ENCODE data around the gene DOK1. TPM values are rescaled to one million over a fixed set of nuclear protein-coding genes. Genes with fewer than 3 reads are reported as not detected.

Gene DOK1
- total RNA-seq, 1 experiment from 2014 or later, result 2.1 TPM

DNA sequence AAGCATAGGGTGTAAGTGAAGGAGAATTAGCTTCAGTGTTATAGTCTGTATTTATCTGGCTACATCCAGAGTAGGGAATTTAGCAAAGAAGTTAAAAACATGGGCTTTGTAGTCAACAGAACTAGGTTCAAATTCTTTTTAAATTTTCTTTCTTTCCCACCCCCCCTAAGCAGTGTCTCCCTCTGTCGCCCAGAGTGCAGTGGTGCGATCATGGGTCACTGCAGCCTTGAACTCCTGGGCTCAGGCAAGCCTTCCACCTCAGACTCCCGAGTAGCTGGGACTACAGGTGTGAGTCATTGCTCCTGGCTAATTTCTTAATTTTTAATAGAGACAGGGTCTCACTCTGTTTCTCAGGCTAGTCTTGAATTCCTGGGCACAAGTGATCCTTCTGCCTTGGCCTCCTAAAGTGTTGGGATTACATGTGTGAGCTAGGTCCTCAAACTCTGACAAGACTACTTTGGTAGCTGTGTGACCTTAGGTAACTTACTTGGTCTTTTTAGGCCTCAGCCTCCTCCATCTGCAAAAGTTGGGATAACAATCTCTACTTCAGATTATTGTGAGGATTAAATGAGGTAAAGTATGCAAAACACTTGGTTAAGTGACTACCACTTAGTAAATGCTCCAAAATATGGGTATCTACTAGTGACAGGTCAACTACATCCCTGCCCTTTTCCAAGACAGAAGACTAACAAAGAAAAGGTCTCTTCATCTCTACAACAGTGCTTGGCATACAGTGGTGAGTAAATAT is 17.8 kb downstream of the DOK1 start:
- DNase-seq, result no peak
- TF ChIP-seq, protein P1, sequence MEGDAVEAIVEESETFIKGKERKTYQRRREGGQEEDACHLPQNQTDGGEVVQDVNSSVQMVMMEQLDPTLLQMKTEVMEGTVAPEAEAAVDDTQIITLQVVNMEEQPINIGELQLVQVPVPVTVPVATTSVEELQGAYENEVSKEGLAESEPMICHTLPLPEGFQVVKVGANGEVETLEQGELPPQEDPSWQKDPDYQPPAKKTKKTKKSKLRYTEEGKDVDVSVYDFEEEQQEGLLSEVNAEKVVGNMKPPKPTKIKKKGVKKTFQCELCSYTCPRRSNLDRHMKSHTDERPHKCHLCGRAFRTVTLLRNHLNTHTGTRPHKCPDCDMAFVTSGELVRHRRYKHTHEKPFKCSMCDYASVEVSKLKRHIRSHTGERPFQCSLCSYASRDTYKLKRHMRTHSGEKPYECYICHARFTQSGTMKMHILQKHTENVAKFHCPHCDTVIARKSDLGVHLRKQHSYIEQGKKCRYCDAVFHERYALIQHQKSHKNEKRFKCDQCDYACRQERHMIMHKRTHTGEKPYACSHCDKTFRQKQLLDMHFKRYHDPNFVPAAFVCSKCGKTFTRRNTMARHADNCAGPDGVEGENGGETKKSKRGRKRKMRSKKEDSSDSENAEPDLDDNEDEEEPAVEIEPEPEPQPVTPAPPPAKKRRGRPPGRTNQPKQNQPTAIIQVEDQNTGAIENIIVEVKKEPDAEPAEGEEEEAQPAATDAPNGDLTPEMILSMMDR (IDR thresholded peaks at IDR 0.05; ENCODE audit: unreplicated experiment), result no peak
- peaks cover 27% of the 10 kb centered on the region for H3K27me3 Mint-ChIP-seq (ENCODE audit: unreplicated experiment)
- no TSS peak for BruUV-seq (replicated peaks)
- no peaks in the 10 kb centered on the region for H3K36me3 Mint-ChIP-seq (ENCODE audit: insufficient read depth, unreplicated experiment)
- H3K27ac Mint-ChIP-seq (ENCODE audit: unreplicated experiment), result no peak overlapping the region
- intact Hi-C loops (cut with micrococcal nuclease; ENCODE audit: unreplicated experiment), result no loop called here
- CTCF ChIA-PET, result no interaction called here
- H3K4me1 Mint-ChIP-seq (ENCODE audit: low read depth, unreplicated experiment), result peaks cover 8% of the 10 kb centered on the region
- no peaks in the 10 kb centered on the region for H3K9me3 Mint-ChIP-seq (ENCODE audit: low read depth, unreplicated experiment)
- H3K4me3 Mint-ChIP-seq (ENCODE audit: low read depth, unreplicated experiment), result no peak overlapping the region

DNA sequence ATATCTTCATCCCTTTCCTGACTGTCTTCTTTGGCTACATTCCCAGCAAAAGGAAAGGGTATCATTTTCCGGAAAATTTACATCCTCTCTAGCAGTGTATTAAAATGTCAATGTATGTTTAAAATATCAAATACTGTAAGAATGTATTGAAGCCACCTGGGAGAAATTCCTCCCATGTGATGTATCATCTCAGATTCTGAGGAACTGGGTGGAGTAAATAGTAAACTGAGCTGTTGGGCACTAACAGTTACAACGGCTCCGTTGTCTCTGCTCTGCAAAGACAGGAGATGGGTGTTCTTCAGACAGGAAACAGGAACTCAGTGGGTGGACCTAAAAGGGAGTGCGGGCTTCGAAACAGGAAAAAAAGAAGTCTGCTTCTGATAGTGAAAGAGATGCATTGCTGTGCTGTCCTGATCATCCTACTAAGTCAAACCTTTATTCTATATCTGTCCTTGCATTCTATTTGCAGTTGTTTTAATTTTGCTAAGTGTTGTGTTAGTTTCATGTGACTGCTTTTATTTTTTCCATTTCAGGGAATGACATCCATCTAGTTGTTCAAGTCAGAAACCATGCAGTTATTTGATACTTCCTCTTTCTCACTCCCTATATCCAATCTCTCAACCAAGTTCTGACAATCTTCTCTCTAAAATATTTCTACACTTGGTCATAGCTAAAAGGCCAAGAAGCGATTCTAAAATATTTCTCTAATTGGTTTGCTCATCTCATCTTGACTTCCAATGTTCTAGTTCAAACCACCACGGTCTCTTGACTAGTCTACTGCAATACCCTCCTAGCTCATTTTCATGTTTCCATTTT is 19.4 kb downstream of the DOK1 start:
- H3K27me3 Mint-ChIP-seq (ENCODE audit: unreplicated experiment), result peaks cover 13% of the 10 kb centered on the region
- H3K9me3 Mint-ChIP-seq (ENCODE audit: low read depth, unreplicated experiment), result no peaks in the 10 kb centered on the region
- intact Hi-C loops (cut with micrococcal nuclease; ENCODE audit: unreplicated experiment), result no loop called here
- peaks cover 8% of the 10 kb centered on the region for H3K4me1 Mint-ChIP-seq (ENCODE audit: low read depth, unreplicated experiment)
- H3K27ac Mint-ChIP-seq (ENCODE audit: unreplicated experiment), result no peak overlapping the region
- no peak overlapping the region for H3K4me3 Mint-ChIP-seq (ENCODE audit: low read depth, unreplicated experiment)
- TF ChIP-seq, protein P1 (IDR thresholded peaks at IDR 0.05; ENCODE audit: unreplicated experiment), result no peak
- no TSS peak for BruUV-seq (replicated peaks)
- H3K36me3 Mint-ChIP-seq (ENCODE audit: insufficient read depth, unreplicated experiment), result no peaks in the 10 kb centered on the region
- CTCF ChIA-PET, result interaction anchor here (1.0 kb wide), 1 partner anchor 9 kb away, joined by 3 read pairs; no protein-coding TSS in a partner anchor
- no peak for DNase-seq

DNA sequence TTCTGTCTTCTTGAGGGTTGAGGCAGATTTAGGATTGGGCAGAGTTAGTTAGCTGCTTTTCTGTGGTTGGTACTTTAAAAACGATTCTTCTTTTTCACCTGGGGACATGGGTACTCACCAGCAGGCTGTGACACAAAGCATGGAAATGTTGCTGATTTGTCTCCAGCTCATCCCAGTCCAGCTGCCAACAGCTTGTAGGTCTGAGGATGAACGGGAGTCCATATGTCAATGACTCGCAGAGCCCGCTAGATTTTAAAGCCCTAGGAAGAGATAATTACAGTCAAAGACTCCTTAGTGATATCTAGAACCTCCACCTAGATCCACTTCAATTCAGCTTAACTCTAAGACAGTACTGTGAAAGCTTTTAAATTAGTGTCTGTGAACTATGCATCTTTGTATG is 20.8 kb downstream of the DOK1 start:
- CTCF ChIA-PET, result interaction anchor here (0.5 kb wide), 1 partner anchor 91 kb away, joined by 3 read pairs; no protein-coding TSS in a partner anchor
- peaks cover 13% of the 10 kb centered on the region for H3K27me3 Mint-ChIP-seq (ENCODE audit: unreplicated experiment)
- no peak overlapping the region for H3K4me3 Mint-ChIP-seq (ENCODE audit: low read depth, unreplicated experiment)
- TF ChIP-seq, protein P1 (IDR thresholded peaks at IDR 0.05; ENCODE audit: unreplicated experiment), result no peak
- intact Hi-C loops (cut with micrococcal nuclease; ENCODE audit: unreplicated experiment), result no loop called here
- no peak overlapping the region for H3K27ac Mint-ChIP-seq (ENCODE audit: unreplicated experiment)
- H3K9me3 Mint-ChIP-seq (ENCODE audit: low read depth, unreplicated experiment), result no peaks in the 10 kb centered on the region
- H3K4me1 Mint-ChIP-seq (ENCODE audit: low read depth, unreplicated experiment), result peaks cover 8% of the 10 kb centered on the region
- BruUV-seq (replicated peaks), result no TSS peak
- no peak for DNase-seq
- no peaks in the 10 kb centered on the region for H3K36me3 Mint-ChIP-seq (ENCODE audit: insufficient read depth, unreplicated experiment)

DNA sequence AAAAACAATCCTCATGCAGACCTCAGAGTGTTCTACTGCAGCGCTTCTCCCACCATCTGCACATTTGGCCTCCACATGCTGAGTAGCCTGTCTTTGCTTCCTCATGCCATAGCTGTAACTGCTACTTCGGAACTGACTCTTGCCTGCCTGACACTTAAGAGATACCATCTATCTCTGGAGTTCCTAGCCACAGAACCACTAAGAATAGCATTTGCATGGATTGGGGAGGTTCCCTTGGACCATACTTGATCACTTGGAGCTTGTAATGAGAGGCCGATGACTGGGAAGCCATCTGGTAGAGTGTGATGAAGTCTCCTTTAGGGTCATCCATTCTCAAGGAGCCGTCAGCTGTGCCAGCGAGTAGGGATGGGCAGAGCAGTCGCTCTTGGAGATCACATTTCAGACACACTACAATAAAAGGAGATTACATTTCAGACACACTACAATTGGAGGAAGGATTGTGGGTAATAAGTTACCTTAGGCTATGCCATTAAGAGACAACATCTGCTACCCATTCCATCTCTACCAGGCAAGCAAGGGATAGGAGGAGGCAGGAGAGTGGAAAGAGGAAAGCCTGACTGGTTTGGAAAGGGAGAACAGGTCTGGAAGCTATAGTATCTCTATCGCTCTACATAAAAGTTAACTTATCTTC is 21.8 kb downstream of the DOK1 start:
- H3K36me3 Mint-ChIP-seq (ENCODE audit: insufficient read depth, unreplicated experiment), result no peaks in the 10 kb centered on the region
- H3K27ac Mint-ChIP-seq (ENCODE audit: unreplicated experiment), result no peak overlapping the region
- no peaks in the 10 kb centered on the region for H3K9me3 Mint-ChIP-seq (ENCODE audit: low read depth, unreplicated experiment)
- peaks cover 13% of the 10 kb centered on the region for H3K27me3 Mint-ChIP-seq (ENCODE audit: unreplicated experiment)
- no peak overlapping the region for H3K4me3 Mint-ChIP-seq (ENCODE audit: low read depth, unreplicated experiment)
- TF ChIP-seq, protein P1 (IDR thresholded peaks at IDR 0.05; ENCODE audit: unreplicated experiment), result no peak
- no peak for DNase-seq
- intact Hi-C loops (cut with micrococcal nuclease; ENCODE audit: unreplicated experiment), result no loop called here
- peaks cover 8% of the 10 kb centered on the region for H3K4me1 Mint-ChIP-seq (ENCODE audit: low read depth, unreplicated experiment)
- CTCF ChIA-PET, result interaction anchor here (0.5 to 1.0 kb wide), 2 partner anchors 14 to 395 kb away, joined by 3 read pairs; no protein-coding TSS in a partner anchor
- no TSS peak for BruUV-seq (replicated peaks)

Measured in Calu3 (cell line).